GM19351 (cell line): ENCODE measurements around the gene TNS3.
"Not testable (repeated sequence)": the region's sequence is repeated elsewhere in the genome, so short reads cannot be mapped to it uniquely, and the experiment has no call there.

Experiments
- ATAC-seq: cut with Tn5 transposase; IDR thresholded peaks from one replicate; pipeline ENCODE4 v1.9.1; 2021; ENCODE audit warnings: mild to moderate bottlenecking, moderate library complexity; ENCODE audit not compliant: unreplicated experiment

The TNS3 gene

GRCh38 chr7:47581804-47582763 is at the start of gene TNS3:
TSS of gene TNS3 (minus strand) at chr7:47582111. CDS start at chr7:47439636, 142,475 bp downstream.
- no peak for ATAC-seq

DNA sequence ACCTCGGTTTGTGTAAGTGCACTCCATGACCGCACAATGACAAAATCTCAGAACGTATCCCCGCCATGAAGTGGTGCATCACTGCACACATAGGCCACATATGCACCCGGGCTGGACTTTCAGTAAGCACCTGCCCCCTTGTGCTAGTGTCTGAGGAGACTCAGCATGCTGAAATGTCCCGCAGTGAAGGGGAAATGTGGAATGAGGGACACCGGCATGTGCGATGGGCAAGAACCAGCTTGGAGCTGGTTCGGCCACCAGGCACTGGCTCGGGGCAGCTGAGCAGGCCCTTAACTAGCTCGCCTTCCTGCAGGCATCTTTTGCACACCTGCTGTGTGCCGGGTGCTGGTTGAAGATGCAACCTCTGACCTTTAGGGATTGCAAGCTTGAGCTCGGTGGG is 49.8 kb upstream of the TNS3 start:
- ATAC-seq = no peak

DNA sequence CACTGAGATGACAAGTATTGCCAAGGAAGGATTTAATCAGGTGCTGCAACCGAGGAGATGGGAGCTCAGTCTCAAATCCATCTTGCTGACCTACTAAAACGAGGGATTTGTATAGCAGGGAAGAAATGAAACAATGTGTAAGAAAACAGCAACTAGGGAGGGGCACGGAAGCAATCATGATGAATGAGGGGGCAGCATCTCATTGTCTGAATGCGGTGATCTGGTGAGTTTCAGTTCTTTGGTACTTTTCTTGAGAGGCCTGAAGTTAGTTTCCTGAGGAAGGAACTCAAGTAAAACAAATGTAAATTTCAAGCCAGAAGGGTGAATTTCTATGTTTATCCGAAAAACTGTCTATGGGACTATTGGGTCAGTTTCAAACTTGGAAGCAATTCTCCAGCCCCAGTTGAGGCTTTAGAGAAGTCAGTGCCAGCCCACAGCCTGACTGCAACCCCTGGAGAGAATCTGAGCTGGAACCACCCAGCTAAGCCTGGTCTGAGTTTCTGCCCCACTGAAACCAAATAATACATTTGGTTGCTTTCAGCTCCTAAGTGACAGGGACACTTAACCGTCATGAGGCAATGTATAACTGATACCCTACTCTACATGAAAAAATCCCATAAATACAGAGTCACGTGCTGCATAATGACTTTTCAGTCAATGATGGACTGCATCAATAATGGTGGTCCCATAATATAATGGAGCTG is 45.8 kb upstream of the TNS3 start:
- peak; percentile 78 for ATAC-seq

DNA sequence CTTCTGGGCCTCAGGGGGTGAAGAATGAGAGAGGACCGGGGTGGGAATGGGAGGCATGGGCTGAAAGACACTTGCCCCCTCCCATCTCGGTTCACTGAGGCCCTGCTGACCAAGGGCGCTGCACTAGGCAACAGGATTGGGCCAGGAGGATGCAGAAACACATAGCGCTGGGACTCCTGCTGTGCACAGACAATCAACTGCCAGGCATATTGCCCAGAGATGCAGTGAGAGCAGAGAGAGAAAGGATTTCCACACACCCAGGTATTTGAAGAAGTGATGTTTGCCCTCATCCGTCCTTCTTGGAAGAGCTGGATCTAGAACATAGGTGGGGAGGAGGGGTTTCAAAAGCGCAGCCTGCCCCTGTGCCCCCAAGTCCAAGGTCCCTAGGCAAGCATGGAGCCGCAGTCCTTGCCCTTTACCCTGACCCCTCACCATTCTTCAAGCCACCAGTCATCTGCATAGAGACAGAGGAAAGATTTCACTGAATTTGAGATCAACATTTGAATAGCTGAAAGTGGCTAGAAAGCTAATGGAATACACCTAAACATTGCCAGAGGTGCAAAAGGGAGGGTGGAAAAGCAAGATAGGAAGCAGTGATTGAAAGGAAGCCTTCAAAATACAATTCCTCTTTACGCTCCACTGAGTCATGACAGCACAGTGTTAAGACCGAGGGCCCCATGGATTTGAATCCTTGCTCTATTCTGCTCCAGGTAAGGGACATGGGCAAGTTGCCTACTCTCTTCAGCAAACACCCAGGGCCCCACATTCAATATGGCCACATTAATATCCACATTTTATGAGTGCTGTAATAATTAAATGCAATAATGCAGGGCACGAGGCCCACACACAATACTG is 44.2 kb upstream of the TNS3 start:
- no peak for ATAC-seq

GRCh38 chr7:47624689-47625088 is 42.8 kb upstream of the TNS3 start:
- ATAC-seq = no peak

DNA sequence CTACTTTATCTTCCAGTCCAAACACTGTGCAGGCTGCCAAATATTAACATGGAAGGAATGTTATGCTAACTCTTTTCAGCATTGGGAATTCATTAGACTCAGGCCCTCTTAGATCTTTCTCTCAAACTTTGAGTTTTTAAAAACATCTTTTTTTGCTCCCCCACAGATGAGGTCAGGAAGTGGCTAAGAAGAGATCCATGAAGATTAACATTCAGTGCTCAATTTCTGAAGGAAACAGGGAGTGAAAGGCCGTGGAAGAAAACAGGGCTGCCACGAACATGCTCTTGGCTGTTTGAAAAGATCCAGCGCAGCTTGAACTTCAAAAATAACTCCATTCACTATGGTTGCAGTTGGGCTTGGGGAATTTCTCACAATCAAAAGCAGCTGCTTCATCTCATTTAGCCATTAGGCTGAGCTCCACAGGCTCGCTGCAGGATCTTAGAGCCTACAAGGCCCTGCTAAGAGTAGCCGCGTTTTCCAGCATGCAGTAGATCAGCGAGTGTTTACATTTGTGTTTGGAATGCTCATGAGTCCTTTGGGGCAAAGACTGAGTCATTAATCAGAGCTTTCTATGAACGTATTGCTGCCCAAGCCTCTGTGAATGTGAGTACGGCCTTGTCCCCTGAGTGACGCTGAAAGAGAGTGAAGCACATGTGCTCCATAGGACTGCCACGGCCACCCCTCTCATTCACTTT is 41.2 kb upstream of the TNS3 start:
- ATAC-seq = no peak

DNA sequence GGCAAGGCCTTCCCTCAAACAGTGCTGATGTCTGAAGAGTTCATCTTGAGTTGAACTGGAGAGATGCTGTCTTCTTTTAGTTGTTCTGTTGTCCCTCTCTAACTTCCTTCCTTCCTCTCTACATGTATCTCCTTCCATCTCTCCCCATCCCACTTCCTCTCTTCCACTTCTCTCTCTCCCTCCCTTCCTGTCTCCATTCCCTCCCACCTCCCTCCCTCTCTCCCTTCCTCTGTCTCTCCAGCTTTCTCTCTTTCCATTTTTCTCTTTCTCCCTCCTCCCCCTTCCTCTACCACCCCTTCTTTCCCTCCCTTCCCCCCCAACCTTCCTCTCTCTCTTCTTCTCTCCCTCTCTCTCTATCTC is 40.7 kb upstream of the TNS3 start:
- ATAC-seq = no peak

- ATAC-seq = no peak
Measured at GRCh38 chr7:47621979-47622561, 40.2 kb upstream of the TNS3 start.

- ATAC-seq = no peak
Measured at GRCh38 chr7:47621347-47621746, 39.4 kb upstream of the TNS3 start.

GRCh38 chr7:47619806-47620205 is 37.9 kb upstream of the TNS3 start:
- no peak for ATAC-seq

DNA sequence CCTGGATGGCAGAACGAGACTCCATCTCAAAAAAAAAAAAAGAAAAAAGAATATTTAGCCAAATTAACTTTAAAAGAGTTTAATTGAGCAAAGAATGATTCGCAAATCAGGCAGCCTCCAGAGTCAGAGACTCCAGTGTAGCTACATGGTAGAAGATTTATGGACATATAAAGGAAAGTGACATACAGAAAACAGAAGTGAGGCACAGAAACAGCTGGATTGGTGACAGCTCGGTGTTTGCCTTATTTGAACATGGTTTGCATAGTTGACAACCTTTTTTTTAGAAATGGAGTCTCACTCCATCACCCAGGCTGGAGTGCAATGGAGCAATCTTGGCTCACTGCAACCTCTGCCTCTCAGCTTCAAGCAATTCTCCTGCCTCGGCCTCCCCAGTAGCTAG is 35.2 kb upstream of the TNS3 start:
- no peak for ATAC-seq

- no peak for ATAC-seq
Measured at GRCh38 chr7:47614450-47614849, 32.5 kb upstream of the TNS3 start.

DNA sequence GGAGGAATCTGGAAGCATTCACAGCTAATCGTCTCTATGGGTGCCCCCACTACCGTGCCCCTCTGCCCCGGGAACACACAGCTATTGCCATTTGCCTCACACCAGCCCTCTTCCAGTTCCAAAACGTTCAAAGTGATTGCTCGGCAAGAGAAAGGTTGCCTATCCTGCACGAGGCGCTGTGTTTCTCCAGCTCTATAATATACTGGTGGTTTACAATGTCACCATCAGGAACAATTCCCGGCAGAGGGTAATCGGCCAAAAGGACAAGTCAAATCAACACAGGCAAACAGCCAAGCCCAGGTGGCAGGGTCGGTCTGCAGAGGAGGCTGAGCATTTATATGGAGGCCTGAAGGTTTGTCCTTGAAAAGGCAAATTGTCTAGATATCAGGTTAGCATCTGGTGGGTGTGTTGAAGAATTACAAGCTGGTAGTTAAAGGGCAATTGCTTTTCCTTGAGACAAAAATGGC is 29.2 kb upstream of the TNS3 start:
- ATAC-seq = no peak

DNA sequence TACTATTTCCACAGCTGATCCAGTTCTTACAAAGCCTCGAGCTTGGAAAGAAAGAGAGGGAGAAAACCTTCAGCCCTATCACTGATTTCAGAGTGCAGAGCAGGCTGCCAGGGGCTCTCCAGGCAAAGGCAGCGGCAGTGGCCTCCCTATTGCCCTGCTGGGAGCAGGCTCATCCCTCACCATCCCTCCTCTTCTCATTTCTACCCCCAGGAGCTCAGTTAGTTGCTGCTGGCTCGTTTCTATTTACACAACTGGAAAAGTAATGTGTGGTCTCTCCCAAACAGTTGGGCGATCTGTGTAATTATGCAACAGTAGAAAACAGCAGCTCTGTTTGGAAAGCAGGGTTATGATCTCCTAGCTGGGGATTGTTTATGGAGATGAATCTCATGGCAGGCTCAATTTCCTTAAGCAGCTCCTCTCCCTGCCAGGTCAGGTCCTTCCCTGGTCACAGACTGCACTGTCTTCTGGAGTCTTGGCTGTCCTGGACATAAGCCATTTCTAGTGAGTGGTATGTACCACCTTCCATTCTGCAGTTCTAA is 28.7 kb upstream of the TNS3 start:
- ATAC-seq = no peak

- no peak for ATAC-seq
Measured at GRCh38 chr7:47609803-47610452, 28.0 kb upstream of the TNS3 start.

GRCh38 chr7:47606593-47607046 is 24.7 kb upstream of the TNS3 start:
- not testable (repeated sequence) for ATAC-seq

DNA sequence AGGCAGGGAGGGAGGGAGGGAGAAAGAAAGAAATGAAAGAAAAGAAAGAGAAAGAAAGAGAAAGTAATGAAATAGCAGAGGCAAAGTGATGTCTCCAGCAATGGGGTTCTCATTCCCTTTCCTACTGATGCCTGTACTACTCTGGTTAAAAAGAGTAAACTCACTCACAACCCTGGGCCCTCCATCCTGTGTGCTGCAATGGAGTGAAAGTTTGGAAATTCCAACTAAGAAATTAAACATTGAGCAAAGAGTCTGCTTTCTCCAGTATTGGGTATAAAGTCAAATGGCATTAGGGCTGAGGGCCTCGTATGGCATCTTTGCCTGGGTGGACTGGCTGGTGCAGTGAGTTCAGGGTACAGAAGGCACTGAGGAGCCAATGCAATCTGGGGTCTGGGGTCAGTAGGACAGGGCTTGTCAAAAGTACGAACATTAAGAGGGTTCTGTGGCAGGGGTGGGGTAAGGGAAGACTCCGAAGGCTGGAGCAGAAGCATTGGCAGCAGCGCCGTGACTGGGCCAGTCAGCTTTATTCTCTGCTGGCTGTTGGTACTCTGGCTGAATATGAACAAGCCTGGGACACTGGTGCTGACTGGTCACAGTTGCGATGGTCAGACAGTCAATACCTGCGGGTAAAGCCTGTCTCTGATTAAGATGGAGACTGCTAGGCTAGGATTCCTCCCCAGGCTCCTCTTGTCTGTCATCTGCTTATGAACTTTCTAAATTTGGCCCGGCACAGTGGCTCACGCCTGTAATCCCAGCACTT is 24.1 kb upstream of the TNS3 start:
- ATAC-seq = no peak

GRCh38 chr7:47604496-47604890 is 22.6 kb upstream of the TNS3 start:
- no peak for ATAC-seq
